Measurements from ENCODE around the gene PRSS21. TPM values are rescaled to one million over a fixed set of nuclear protein-coding genes. Genes with fewer than 3 reads are reported as not detected.

PRSS21 gene
- total RNA-seq, 4 donors from 2014 or later, result 1.6 to 1.9 TPM; not detected in 2

DNA sequence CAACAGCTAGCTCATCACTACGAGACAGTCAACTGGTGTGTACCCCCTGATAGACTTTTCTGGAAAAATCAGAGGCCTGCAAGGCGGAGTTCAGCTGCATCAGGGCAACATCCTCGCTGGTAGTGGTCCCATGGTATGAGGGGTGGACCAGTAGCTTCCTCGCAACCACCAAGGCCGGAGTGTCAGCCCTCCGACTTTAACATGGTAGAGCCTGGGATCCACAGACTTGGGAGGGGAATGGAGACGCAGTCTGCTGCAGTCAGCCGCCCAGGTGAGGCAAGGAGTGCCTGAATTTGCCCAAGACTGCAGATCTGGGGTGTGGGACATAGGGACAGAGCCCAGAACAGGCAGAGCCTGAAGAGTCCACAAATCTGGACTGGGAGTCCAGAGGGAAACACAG is 26.5 kb downstream of the PRSS21 start:
- peaks cover 10% of the 10 kb centered on the region for H3K27me3 ChIP-seq
- intact Hi-C loops (cut with DNase I; ENCODE audit: low total_unique reads) (no loop called here), in situ Hi-C loops (cut with MboI; ENCODE audit: low pct_ligation_motif_present in 1 of 4, low pct_unique_long_range_greater_than_20kb in 1 of 4, low sequenced_read_pairs in 3 of 4) (no loop called here)
- H3K4me1 ChIP-seq, result peaks cover 0 to 9% (median 4%) of the 10 kb centered on the region in 4 donors
- 67 to 86% methylated on average over 1 to 8 of the region's 8 CpGs for WGBS, 2 donors (ENCODE audit: low coverage in 1 of 2)
- no peak for DNase-seq
- H3K36me3 ChIP-seq, result no peaks in the 10 kb centered on the region
- no peaks in the 10 kb centered on the region for H3K9me3 ChIP-seq
- no peak overlapping the region for H3K4me3 ChIP-seq
- no peak overlapping the region for H3K27ac ChIP-seq
- TF ChIP-seq POLR2A (IDR thresholded peaks at IDR 0.05), result no peak
- TF ChIP-seq, protein P1, sequence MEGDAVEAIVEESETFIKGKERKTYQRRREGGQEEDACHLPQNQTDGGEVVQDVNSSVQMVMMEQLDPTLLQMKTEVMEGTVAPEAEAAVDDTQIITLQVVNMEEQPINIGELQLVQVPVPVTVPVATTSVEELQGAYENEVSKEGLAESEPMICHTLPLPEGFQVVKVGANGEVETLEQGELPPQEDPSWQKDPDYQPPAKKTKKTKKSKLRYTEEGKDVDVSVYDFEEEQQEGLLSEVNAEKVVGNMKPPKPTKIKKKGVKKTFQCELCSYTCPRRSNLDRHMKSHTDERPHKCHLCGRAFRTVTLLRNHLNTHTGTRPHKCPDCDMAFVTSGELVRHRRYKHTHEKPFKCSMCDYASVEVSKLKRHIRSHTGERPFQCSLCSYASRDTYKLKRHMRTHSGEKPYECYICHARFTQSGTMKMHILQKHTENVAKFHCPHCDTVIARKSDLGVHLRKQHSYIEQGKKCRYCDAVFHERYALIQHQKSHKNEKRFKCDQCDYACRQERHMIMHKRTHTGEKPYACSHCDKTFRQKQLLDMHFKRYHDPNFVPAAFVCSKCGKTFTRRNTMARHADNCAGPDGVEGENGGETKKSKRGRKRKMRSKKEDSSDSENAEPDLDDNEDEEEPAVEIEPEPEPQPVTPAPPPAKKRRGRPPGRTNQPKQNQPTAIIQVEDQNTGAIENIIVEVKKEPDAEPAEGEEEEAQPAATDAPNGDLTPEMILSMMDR (IDR thresholded peaks at IDR 0.05), result no peak
- no peak for TF ChIP-seq POLR2AphosphoS5 (IDR thresholded peaks at IDR 0.05)
- no peak for TF ChIP-seq EP300 (IDR thresholded peaks at IDR 0.05; ENCODE audit: low read depth)

- Histone ChIP-seq H3K36me3 (no peaks in the 10 kb centered on the region), H3K9me3 (no peaks in the 10 kb centered on the region), H3K4me1 (peaks cover 0 to 9% (median 4%) of the 10 kb centered on the region in 4 donors), H3K27ac (no peak overlapping the region), H3K4me3 (no peak overlapping the region), H3K27me3 (peaks cover 25% of the 10 kb centered on the region)
- DNase-seq, result no peak
- in situ Hi-C loops (cut with MboI; ENCODE audit: low pct_ligation_motif_present in 1 of 4, low pct_unique_long_range_greater_than_20kb in 1 of 4, low sequenced_read_pairs in 3 of 4), result no loop called here
- TF ChIP-seq POLR2AphosphoS5 (IDR thresholded peaks at IDR 0.05), result no peak
- intact Hi-C loops (cut with DNase I; ENCODE audit: low total_unique reads), result no loop called here
- 78 to 87% methylated on average over 4 to 5 of the region's 5 CpGs for WGBS, 2 donors (ENCODE audit: low coverage in 1 of 2)
These were observed 28.1 kb downstream of the PRSS21 start for GRCh38 chr16:2845116-2845515.

DNA sequence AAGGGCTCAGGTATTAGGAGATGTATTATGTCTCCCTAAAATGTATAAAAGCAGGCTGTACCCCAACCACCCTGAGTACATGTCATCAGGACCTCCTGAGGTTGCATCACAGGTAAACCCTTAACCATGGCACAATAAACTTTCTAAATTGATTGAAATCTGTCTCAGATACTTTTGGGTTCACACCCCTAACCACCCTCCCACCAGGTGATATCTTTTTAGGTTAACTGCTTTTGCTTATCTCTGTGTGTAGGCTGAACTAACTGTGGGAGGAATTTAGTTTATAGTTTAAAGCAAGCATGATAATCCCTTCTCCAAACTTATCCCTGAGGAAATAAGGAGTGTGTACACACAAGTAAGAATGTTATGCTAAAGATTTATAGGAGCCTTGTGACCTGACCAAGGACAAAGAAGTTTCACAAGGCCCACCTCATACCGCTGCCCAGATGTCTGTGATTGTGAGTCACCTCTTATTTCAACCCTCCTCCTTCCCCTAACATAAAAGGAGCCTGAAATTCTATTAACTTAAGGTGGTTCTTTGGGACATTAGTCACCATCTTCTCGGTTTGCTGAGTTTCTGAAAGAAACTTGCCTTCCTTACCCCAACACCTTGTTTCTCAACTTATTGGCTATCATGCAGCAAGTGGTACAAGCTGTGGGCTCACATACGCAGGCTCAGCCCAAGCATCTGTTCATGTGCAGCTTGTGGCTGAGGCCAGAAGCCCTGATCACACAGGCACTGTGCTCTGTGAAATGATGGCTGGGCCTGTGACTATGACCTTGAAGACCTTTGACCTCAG is 29.7 kb downstream of the PRSS21 start:
- no peak overlapping the region for H3K27ac ChIP-seq
- intact Hi-C loops (cut with DNase I; ENCODE audit: low total_unique reads), result no loop called here
- no peak for TF ChIP-seq EP300 (IDR thresholded peaks at IDR 0.05; ENCODE audit: low read depth)
- TF ChIP-seq POLR2A (IDR thresholded peaks at IDR 0.05), result no peak
- TF ChIP-seq POLR2AphosphoS5 (IDR thresholded peaks at IDR 0.05), result no peak
- TF ChIP-seq, protein P1 (IDR thresholded peaks at IDR 0.05), result no peak

GRCh38 chr16:2848933-2849725 is 32.1 kb downstream of the PRSS21 start:
- TF ChIP-seq POLR2A (IDR thresholded peaks at IDR 0.05), result no peak
- TF ChIP-seq, protein P1 (IDR thresholded peaks at IDR 0.05), result no peak
- no peak for TF ChIP-seq POLR2AphosphoS5 (IDR thresholded peaks at IDR 0.05)
- TF ChIP-seq EP300 (IDR thresholded peaks at IDR 0.05; ENCODE audit: low read depth), result no peak
- WGBS, 2 donors (ENCODE audit: low coverage in 1 of 2), result 66 to 72% methylated on average over 14 to 16 of the region's 16 CpGs
- Histone ChIP-seq H3K36me3 (no peaks in the 10 kb centered on the region), H3K9me3 (no peaks in the 10 kb centered on the region), H3K4me3 (no peak overlapping the region), H3K27me3 (peaks cover 60% of the 10 kb centered on the region), H3K4me1 (no peaks in the 10 kb centered on the region), H3K27ac (no peak overlapping the region)
- no peak for DNase-seq
- intact Hi-C loops (cut with DNase I; ENCODE audit: low total_unique reads), result no loop called here
- in situ Hi-C loops (cut with MboI; ENCODE audit: low pct_ligation_motif_present in 1 of 4, low pct_unique_long_range_greater_than_20kb in 1 of 4, low sequenced_read_pairs in 3 of 4), result no loop called here

More for the DNA sequence above, 29.7 kb downstream of the PRSS21 start:
- Histone ChIP-seq H3K4me1 (peaks cover 0 to 9% (median 4%) of the 10 kb centered on the region in 4 donors), H3K9me3 (no peaks in the 10 kb centered on the region), H3K27me3 (peaks cover 40% of the 10 kb centered on the region), H3K4me3 (no peak overlapping the region), H3K36me3 (no peaks in the 10 kb centered on the region)
- WGBS, 2 donors (ENCODE audit: low coverage in 1 of 2), result 35% methylated on average over 3 of the region's 3 CpGs; no CpG with 5 or more reads in 1 of the 2 donors
- DNase-seq, result no peak
- in situ Hi-C loops (cut with MboI; ENCODE audit: low pct_ligation_motif_present in 1 of 4, low pct_unique_long_range_greater_than_20kb in 1 of 4, low sequenced_read_pairs in 3 of 4), result no loop called here
